ENCODE measurements around the gene CRISP1.
"Not testable (repeated sequence)": the region's sequence is repeated elsewhere in the genome, so short reads cannot be mapped to it uniquely, and the experiment has no call there.

Gene CRISP1

GRCh38 chr6:49796842-49797455 lies 69.4 kb downstream of the CRISP1 start:
- H3K9ac ChIP-seq (ENCODE audit: low read depth, low read length); H3K36me3 ChIP-seq (ENCODE audit: control insufficient read depth, insufficient read depth, low read length); H3K27me3 ChIP-seq (ENCODE audit: control insufficient read depth, insufficient read depth, low read length); H3K27ac ChIP-seq (ENCODE audit: low read depth, low read length); H3K4me1 ChIP-seq (ENCODE audit: control insufficient read depth, insufficient read depth, low read length); H3K9me3 ChIP-seq (ENCODE audit: control insufficient read depth, insufficient read depth, low read length): not testable (repeated sequence)
- H3K4me3 ChIP-seq (ENCODE audit: low read depth, low read length): peak overlapping the region; percentile 63

DNA sequence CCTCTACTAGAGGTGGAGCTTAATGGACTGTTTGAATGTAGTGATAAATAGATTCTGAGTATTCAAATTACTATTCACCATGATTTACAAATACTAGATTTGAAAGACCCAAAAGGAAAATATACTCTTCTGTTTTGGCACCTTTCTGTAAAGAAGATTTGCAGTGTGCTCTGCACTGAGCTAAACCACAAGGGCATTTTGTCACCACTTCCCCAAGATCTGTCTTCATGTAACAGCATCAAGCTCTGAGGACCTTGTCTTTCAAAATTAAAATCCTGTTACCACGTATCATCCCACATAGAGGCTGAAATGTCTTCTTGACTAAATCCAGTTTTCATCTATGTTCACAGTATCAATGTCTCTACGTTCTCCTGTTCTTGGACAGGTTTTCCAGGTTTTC lies 76.0 kb downstream of the CRISP1 start:
- no peak overlapping the region for H3K4me3 ChIP-seq (ENCODE audit: low read depth, low read length)
- H3K9ac ChIP-seq (ENCODE audit: low read depth, low read length): no peak overlapping the region
- no peaks in the 10 kb centered on the region for H3K9me3 ChIP-seq (ENCODE audit: control insufficient read depth, insufficient read depth, low read length)
- peaks cover 7% of the 10 kb centered on the region; the same call in 1 of the 2 replicates for H3K4me1 ChIP-seq (ENCODE audit: control insufficient read depth, insufficient read depth, low read length)
- H3K36me3 ChIP-seq (ENCODE audit: control insufficient read depth, insufficient read depth, low read length): no peaks in the 10 kb centered on the region
- H3K27ac ChIP-seq (ENCODE audit: low read depth, low read length): no peak overlapping the region
- H3K27me3 ChIP-seq (ENCODE audit: control insufficient read depth, insufficient read depth, low read length): no peaks in the 10 kb centered on the region

GRCh38 chr6:49787176-49787575 lies 79.2 kb downstream of the CRISP1 start, which contains the start of gene PGK2:
TSS of gene PGK2 (minus strand) at chr6:49787285. CDS start at chr6:49787187, 98 bp downstream.
- Histone ChIP-seq H3K27ac (ENCODE audit: low read depth, low read length) (no peak within 1 kb of the TSS), H3K36me3 (ENCODE audit: control insufficient read depth, insufficient read depth, low read length) (no peaks in the 10 kb centered on the region)

DNA sequence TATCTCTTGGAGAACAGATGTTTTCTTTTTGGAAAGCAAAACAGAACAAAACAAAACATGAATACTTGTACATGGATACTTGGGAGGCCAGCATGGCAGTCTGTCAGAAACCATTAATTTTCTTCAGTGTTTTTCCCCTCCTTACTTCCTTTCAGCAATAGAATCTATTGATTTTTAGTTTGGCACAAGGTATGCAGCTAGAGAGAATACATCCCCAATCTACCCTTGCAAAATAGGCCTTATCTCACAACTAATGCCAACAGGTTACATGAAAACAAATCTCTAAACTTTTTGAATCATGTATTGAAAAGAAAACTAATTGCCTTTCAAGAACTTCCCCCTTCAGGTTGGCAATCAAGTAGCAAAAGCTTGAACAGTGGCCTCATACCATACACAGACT lies 82.1 kb downstream of the CRISP1 start:
- H3K9ac ChIP-seq (ENCODE audit: low read depth, low read length): no peak overlapping the region
- H3K4me3 ChIP-seq (ENCODE audit: low read depth, low read length): no peak overlapping the region
- H3K27ac ChIP-seq (ENCODE audit: low read depth, low read length): no peak overlapping the region
- H3K27me3 ChIP-seq (ENCODE audit: control insufficient read depth, insufficient read depth, low read length): no peaks in the 10 kb centered on the region
- H3K36me3 ChIP-seq (ENCODE audit: control insufficient read depth, insufficient read depth, low read length): no peaks in the 10 kb centered on the region
- peaks cover 7% of the 10 kb centered on the region; the same call in 1 of the 2 replicates for H3K4me1 ChIP-seq (ENCODE audit: control insufficient read depth, insufficient read depth, low read length)
- no peaks in the 10 kb centered on the region for H3K9me3 ChIP-seq (ENCODE audit: control insufficient read depth, insufficient read depth, low read length)

More at GRCh38 chr6:49787176-49787575, 79.2 kb downstream of the CRISP1 start, which contains the start of gene PGK2:
- H3K9me3 ChIP-seq (ENCODE audit: control insufficient read depth, insufficient read depth, low read length): no peaks in the 10 kb centered on the region
- H3K4me1 ChIP-seq (ENCODE audit: control insufficient read depth, insufficient read depth, low read length): peaks cover 7% of the 10 kb centered on the region; the same call in 1 of the 2 replicates
- H3K27me3 ChIP-seq (ENCODE audit: control insufficient read depth, insufficient read depth, low read length): no peaks in the 10 kb centered on the region
- H3K9ac ChIP-seq (ENCODE audit: low read depth, low read length): no peak within 1 kb of the TSS
- H3K4me3 ChIP-seq (ENCODE audit: low read depth, low read length): no peak within 1 kb of the TSS

All from HUES48 (cell line).